ENCODE data around the gene BCAP31. TPM values are rescaled to one million over a fixed set of nuclear protein-coding genes. Genes with fewer than 3 reads are reported as not detected.

BCAP31 gene
- total and polyA plus RNA-seq, 2 of the 13 experiments (the other 11 are each of a cell fraction or from before 2014, with no cell fraction given) = 139 to 178 TPM

DNA sequence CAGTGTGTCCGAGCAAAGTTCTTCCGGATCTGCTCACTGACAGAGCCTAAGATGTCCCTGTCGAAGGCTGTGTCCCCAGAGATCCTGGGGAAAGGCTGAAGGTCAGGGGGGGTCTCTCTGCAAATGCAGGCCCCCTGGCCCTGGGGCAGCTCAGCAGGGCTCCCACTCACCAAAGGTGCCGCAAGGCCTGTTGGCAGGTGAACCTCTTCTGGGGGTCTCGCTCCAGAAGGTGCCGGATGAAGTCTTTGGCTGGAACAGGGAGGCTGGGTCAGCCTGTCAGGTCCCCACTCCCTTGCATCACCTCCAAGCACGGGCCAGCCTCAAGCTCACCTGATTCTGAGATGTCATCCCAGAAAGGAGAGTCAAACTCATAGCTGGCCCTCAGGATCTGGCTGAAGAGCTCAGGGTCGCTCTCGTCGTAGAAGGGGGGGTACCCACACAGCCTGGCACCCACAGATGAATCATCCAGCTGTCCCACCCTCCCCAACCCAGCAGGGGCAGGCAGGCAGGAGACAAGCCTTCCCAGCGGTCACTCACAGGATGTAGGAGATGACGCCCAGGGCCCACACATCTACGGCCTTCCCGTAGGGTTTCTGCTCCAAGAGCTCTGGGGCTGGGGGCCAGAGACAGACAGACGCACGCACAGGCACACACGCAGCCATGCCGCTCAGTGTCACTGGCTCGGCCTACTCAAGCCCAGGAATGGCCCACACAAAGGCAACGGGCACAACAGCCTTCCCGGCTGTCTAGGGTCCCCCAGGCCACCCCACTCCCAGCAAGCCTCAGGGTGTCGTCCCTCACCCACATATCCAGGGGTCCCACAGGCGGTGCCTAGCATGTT lies 53.2 kb downstream of the BCAP31 start (continued):
- TF ChIP-seq GRHL1 (CRISPR knock-in tag; conservative IDR thresholded peaks at IDR 0.05) (no peak), ATAD3A (CRISPR knock-in tag; IDR thresholded peaks at IDR 0.05) (no peak), THYN1 (CRISPR knock-in tag; IDR thresholded peaks at IDR 0.05; ENCODE audit: borderline replicate concordance, low read depth) (no peak), ARID3A (IDR thresholded peaks at IDR 0.05; ENCODE audit: low read depth, low read length) (no peak), ESRRA (CRISPR knock-in tag; IDR thresholded peaks at IDR 0.05; ENCODE audit: low read depth) (no peak), ZNF598 (CRISPR knock-in tag; IDR thresholded peaks at IDR 0.05; ENCODE audit: borderline replicate concordance) (no peak), BATF2 (CRISPR knock-in tag; IDR thresholded peaks at IDR 0.05) (no peak)
- TF ChIP-seq, protein P1, sequence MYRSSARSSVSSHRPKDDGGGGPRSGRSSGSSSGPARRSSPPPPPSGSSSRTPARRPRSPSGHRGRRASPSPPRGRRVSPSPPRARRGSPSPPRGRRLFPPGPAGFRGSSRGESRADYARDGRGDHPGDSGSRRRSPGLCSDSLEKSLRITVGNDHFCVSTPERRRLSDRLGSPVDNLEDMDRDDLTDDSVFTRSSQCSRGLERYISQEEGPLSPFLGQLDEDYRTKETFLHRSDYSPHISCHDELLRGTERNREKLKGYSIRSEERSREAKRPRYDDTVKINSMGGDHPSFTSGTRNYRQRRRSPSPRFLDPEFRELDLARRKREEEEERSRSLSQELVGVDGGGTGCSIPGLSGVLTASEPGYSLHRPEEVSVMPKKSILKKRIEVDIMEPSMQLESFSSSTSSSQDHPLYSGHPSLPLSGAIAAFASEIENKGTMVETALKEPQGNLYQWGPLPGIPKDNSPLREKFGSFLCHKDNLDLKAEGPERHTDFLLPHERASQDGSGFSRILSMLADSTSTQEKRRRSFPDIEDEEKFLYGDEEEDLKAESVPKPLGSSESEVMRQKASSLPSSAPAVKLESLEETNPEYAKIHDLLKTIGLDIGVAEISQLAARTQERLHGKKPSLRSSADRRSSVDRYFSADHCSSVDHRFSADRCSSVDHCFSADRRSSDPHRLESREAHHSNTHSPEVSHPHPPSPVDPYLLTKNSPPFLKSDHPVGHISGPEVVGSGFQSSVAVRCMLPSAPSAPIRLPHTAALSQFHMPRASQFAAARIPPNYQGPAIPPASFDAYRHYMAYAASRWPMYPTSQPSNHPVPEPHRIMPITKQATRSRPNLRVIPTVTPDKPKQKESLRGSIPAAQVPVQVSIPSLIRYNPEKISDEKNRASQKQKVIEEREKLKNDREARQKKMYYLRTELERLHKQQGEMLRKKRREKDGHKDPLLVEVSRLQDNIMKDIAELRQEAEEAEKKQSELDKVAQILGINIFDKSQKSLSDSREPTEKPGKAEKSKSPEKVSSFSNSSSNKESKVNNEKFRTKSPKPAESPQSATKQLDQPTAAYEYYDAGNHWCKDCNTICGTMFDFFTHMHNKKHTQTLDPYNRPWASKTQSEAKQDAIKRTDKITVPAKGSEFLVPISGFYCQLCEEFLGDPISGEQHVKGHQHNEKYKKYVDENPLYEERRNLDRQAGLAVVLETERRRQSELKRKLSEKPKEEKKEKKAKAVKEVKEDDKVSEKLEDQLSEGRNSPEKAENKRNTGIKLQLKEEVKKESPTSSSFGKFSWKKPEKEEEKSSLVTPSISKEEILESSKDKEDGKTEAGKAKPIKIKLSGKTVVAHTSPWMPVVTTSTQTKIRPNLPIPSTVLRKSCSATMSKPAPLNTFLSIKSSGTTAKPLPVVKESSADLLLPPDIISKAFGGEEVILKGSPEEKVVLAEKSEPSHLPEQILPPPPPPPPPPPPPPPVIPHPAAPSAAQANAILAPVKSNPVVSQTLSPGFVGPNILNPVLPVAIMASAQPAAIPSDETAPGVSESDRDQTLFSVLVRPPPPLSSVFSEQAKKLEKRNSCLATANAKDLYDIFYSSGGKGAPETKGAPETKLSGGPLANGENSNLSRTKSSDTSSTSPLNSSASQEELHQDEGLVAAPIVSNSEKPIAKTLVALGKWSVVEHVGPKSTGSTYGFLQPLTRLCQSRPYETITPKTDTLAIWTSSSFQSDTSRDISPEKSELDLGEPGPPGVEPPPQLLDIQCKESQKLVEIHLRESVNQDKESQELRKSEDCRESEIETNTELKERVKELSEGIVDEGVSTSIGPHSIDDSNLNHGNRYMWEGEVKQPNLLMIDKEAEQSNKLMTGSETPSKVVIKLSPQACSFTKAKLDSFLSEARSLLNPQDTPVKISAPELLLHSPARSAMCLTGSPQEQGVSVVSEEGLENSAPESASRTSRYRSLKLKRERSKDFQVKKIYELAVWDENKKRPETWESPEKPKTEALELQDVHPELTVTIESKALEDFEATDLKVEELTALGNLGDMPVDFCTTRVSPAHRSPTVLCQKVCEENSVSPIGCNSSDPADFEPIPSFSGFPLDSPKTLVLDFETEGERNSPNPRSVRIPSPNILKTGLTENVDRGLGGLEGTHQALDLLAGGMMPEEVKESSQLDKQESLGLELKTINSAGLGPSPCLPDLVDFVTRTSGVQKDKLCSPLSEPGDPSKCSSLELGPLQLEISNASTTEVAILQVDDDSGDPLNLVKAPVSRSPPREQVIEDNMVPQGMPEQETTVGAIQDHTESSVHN (CRISPR knock-in tag; IDR thresholded peaks at IDR 0.05) = no peak

Measured in HepG2 (cell line).